ENCODE data around the gene CDKN1B.

CDKN1B gene

DNA sequence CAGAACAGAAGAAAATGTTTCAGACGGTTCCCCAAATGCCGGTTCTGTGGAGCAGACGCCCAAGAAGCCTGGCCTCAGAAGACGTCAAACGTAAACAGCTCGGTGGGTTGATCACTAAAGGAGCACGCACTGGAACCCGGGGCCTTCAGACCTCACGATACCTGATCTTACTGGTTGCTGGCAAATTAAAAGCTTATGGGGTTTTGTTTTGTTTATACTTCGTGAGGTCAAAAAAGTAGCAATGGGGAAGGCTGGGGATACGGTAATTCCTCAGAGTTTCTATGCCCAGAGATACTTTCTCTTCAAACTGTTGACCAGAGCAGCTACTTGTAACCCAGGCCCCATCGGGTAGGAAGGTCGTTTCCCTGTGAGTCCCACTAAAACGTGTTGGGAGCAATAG lies 1.7 kb downstream of the CDKN1B start:
- peak overlapping the region; percentile 98 for H3K4me3 ChIP-seq (ENCODE audit: low read length)
- TF ChIP-seq, protein P1, sequence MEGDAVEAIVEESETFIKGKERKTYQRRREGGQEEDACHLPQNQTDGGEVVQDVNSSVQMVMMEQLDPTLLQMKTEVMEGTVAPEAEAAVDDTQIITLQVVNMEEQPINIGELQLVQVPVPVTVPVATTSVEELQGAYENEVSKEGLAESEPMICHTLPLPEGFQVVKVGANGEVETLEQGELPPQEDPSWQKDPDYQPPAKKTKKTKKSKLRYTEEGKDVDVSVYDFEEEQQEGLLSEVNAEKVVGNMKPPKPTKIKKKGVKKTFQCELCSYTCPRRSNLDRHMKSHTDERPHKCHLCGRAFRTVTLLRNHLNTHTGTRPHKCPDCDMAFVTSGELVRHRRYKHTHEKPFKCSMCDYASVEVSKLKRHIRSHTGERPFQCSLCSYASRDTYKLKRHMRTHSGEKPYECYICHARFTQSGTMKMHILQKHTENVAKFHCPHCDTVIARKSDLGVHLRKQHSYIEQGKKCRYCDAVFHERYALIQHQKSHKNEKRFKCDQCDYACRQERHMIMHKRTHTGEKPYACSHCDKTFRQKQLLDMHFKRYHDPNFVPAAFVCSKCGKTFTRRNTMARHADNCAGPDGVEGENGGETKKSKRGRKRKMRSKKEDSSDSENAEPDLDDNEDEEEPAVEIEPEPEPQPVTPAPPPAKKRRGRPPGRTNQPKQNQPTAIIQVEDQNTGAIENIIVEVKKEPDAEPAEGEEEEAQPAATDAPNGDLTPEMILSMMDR (conservative IDR thresholded peaks at IDR 0.05; ENCODE audit: low read depth, low read length), result no peak
- DNase-seq (ENCODE audit: low read depth), result no peak

DNA sequence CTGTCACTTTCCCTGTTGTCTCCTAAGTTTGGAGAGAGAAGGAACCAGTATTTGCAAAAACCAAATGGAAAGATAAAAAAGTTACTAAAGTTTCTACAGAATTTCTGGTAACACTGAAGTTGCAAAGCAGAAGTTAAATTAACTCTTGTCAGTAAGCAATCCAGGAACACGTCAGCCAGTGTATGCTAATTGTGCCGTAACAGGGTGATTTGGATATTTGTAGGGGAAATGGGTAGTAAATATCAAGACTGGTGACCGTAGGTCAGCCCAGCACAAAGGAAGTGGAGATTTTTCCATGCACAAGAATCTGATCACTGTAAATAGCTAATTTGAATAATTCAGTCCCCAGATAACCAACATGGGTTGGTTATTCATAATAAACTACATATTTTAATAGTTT lies 2.3 kb downstream of the CDKN1B start:
- H3K4me3 ChIP-seq (ENCODE audit: low read length), result peak overlapping the region; percentile 98

DNA sequence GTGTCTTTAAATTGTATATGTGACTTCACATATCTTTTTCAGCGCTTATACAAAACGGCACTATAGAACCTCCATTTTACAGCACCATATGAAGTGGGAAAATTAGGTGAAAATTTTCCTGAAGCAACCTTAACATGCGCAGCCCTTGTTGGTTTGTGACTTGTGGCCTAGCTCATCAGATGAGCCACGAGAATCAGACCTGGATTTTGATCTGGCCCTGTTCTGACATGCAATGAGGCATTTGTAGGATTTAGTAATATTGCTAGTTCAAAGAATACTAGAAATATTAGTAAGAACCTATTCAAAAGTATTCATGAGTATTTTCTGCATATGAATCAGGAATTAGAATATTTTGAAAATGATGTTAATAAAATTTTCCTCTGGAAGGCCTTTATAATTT lies 2.9 kb downstream of the CDKN1B start:
- DNase-seq (ENCODE audit: low read depth), result no peak
- TF ChIP-seq, protein P1 (conservative IDR thresholded peaks at IDR 0.05; ENCODE audit: low read depth, low read length), result no peak
- H3K4me3 ChIP-seq (ENCODE audit: low read length), result peak overlapping the region; percentile 98

More for the DNA sequence above, 2.3 kb downstream of the CDKN1B start:
- TF ChIP-seq, protein P1 (conservative IDR thresholded peaks at IDR 0.05; ENCODE audit: low read depth, low read length), result no peak
- DNase-seq (ENCODE audit: low read depth), result no peak

DNA sequence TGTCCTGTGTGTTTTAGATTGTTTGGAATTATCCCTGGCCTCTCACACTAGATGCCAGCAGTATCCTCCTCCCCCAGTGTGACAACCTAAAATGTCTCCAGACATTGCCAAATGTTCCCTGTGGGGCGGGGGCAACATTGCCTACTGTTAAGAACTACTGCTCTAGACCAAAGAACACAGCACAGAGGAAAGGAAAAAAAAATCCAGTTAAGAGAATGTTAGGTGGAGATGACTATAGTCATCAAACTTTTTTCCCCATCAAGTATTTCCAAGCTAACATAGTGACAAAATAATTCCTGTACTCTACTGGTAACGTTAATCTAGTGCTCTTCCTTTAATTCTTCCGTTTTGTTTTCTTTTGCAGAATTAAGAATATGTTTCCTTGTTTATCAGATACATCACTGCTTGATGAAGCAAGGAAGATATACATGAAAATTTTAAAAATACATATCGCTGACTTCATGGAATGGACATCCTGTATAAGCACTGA lies 3.5 kb downstream of the CDKN1B start:
- DNase-seq (ENCODE audit: low read depth), result no peak
- H3K4me3 ChIP-seq (ENCODE audit: low read length), result peak overlapping the region; percentile 98
- TF ChIP-seq, protein P1 (conservative IDR thresholded peaks at IDR 0.05; ENCODE audit: low read depth, low read length), result no peak

DNA sequence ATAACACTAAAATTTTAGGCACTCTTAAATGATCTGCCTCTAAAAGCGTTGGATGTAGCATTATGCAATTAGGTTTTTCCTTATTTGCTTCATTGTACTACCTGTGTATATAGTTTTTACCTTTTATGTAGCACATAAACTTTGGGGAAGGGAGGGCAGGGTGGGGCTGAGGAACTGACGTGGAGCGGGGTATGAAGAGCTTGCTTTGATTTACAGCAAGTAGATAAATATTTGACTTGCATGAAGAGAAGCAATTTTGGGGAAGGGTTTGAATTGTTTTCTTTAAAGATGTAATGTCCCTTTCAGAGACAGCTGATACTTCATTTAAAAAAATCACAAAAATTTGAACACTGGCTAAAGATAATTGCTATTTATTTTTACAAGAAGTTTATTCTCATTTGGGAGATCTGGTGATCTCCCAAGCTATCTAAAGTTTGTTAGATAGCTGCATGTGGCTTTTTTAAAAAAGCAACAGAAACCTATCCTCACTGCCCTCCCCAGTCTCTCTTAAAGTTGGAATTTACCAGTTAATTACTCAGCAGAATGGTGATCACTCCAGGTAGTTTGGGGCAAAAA lies 4.1 kb downstream of the CDKN1B start:
- H3K4me3 ChIP-seq (ENCODE audit: low read length), result peak overlapping the region; percentile 98
- DNase-seq (ENCODE audit: low read depth), result no peak
- TF ChIP-seq, protein P1 (conservative IDR thresholded peaks at IDR 0.05; ENCODE audit: low read depth, low read length), result no peak

DNA sequence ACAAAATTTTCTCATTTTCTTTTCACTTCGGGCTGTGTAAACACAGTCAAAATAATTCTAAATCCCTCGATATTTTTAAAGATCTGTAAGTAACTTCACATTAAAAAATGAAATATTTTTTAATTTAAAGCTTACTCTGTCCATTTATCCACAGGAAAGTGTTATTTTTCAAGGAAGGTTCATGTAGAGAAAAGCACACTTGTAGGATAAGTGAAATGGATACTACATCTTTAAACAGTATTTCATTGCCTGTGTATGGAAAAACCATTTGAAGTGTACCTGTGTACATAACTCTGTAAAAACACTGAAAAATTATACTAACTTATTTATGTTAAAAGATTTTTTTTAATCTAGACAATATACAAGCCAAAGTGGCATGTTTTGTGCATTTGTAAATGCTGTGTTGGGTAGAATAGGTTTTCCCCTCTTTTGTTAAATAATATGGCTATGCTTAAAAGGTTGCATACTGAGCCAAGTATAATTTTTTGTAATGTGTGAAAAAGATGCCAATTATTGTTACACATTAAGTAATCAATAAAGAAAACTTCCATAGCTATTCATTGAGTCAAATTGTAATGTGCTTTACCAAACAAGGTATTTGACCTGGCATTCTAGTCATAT lies 4.8 kb downstream of the CDKN1B start:
- DNase-seq (ENCODE audit: low read depth), result no peak
- TF ChIP-seq, protein P1 (conservative IDR thresholded peaks at IDR 0.05; ENCODE audit: low read depth, low read length), result no peak
- peak overlapping the region; percentile 98 for H3K4me3 ChIP-seq (ENCODE audit: low read length)

Measured in retinal pigment epithelial cell (primary cell).